Subcutaneous adipose tissue (tissue), 4 donors: Measurements from ENCODE around the gene PPP4R3B. TPM values are rescaled to one million over a fixed set of nuclear protein-coding genes. Genes with fewer than 3 reads are reported as not detected.

Experiments
- CTCF ChIP-seq: fragments of 450-650 bp; IDR thresholded peaks from one replicate; pipeline ENCODE4 v1.5.1; 2016; ENCODE audit warnings: low read depth, mild to moderate bottlenecking, control low read depth, antibody characterized with exemption, moderate library complexity
- total RNA-seq, 4 donors: library from RNA; depleted of rRNA; stranded (reverse); fragments of >200 nt; gene quantifications; one replicate each; pipeline ENCODE4 v1.1.0, GENCODE V29; 2016

PPP4R3B gene
- total RNA-seq, 4 donors from 2014 or later, result 67.3 to 108 (median 77.8) TPM

GRCh38 chr2:55620123-55620779 lies 2.8 kb upstream of the PPP4R3B start:
- TF ChIP-seq CTCF, result no peak

GRCh38 chr2:55618275-55619055 lies 1.0 kb upstream of the PPP4R3B start:
- TF ChIP-seq CTCF, result no peak

GRCh38 chr2:55618025-55618274 lies 528 bp upstream of the PPP4R3B start:
- no peak for TF ChIP-seq CTCF

GRCh38 chr2:55616551-55617174 lies 759 bp downstream of the PPP4R3B start:
- no peak for TF ChIP-seq CTCF

GRCh38 chr2:55611997-55612396 lies 5.4 kb downstream of the PPP4R3B start:
- TF ChIP-seq CTCF, result no peak

GRCh38 chr2:55610954-55611743 lies 6.3 kb downstream of the PPP4R3B start:
- no peak for TF ChIP-seq CTCF
